ENCODE data around the gene EARS2. TPM values are rescaled to one million over a fixed set of nuclear protein-coding genes. Genes with fewer than 3 reads are reported as not detected.

The EARS2 gene
- total and polyA plus RNA-seq, 2 of the 8 experiments (the other 6 are each of a cell fraction or from before 2014, with no cell fraction given) = 47.8 to 111 TPM

- Histone ChIP-seq H3K14ac (ENCODE audit: insufficient read length) (no peak overlapping the region), H4K5ac (ENCODE audit: insufficient read length, low read depth, low read length) (no peak overlapping the region), H3K4me2 (ENCODE audit: insufficient read depth in 1 of 2, low read depth in 2 of 2, low read length in 2 of 2) (no peak overlapping the region), H3K4me1 (replicated peaks in 1 of 4; ENCODE audit: control insufficient read depth in 3 of 4, insufficient read depth in 4 of 4, low read length in 3 of 4) (no peaks in the 10 kb centered on the region), H3K4me3 (ENCODE audit: extremely low read depth in 1 of 4, insufficient read depth in 2 of 4, low read depth in 3 of 4, low read length in 4 of 4) (no peak overlapping the region), H4K8ac (ENCODE audit: extremely low read depth, insufficient read depth, low read length) (no peak overlapping the region), H4K91ac (replicated peaks; ENCODE audit: insufficient read length, low read length) (no peak overlapping the region), H3K36me3 (ENCODE audit: control insufficient read depth in 2 of 4, insufficient read depth in 4 of 4, low read length in 3 of 4) (peaks cover 15 to 73% (median 40%) of the 10 kb centered on the region in 4 experiments; a peak in 7 of 8 replicates), H2BK5ac (ENCODE audit: low read depth, low read length) (no peak overlapping the region), H3K4ac (replicated peaks; ENCODE audit: insufficient read length, low read depth, low read length) (no peak overlapping the region), H3K9ac (replicated peaks in 1 of 4; ENCODE audit: extremely low read depth in 1 of 4, low read depth in 3 of 4, low read length in 3 of 4) (no peak overlapping the region), H2BK120ac (replicated peaks; ENCODE audit: low read depth, low read length) (no peak overlapping the region), H3K56ac (replicated peaks; ENCODE audit: insufficient read length, low read depth, low read length) (no peak overlapping the region), H3K18ac (ENCODE audit: extremely low read depth, low read length) (no peak overlapping the region), H3K79me2 (ENCODE audit: control insufficient read depth in 1 of 2, insufficient read depth in 2 of 2, low read length in 2 of 2) (peaks cover 0 to 21% of the 10 kb centered on the region in 2 experiments; a peak in 2 of 4 replicates), H3K27me3 (replicated peaks in 1 of 4; ENCODE audit: control insufficient read depth in 3 of 4, extremely low read depth in 1 of 4, insufficient read depth in 3 of 4, low read length in 3 of 4) (no peaks in the 10 kb centered on the region), H4K20me1 (replicated peaks in 1 of 2; ENCODE audit: control insufficient read depth in 1 of 2, insufficient read depth in 2 of 2, low read length in 2 of 2) (peaks cover 5 to 13% of the 10 kb centered on the region in 2 experiments), H2AFZ (ENCODE audit: low read length) (no peak overlapping the region), H3K79me1 (ENCODE audit: low read depth, low read length) (peaks cover 4% of the 10 kb centered on the region; the same call in 1 of the 2 replicates), H2BK15ac (ENCODE audit: low read length) (no peak overlapping the region), H3K23ac (ENCODE audit: insufficient read length) (no peak overlapping the region), H2BK12ac (ENCODE audit: low read depth, low read length) (no peak overlapping the region), H2BK20ac (ENCODE audit: low read length) (no peak overlapping the region), H3K9me3 (ENCODE audit: insufficient read depth in 2 of 2, low read depth in 1 of 2, low read length in 1 of 2) (no peaks in the 10 kb centered on the region), H2AK5ac (ENCODE audit: low read depth, low read length) (no peak overlapping the region), H3K27ac (ENCODE audit: low read depth, low read length) (no peak overlapping the region), H3K23me2 (ENCODE audit: low read depth, low read length) (no peaks in the 10 kb centered on the region)
- CTCF ChIA-PET (ENCODE audit: partially characterized antibody) = interaction anchor here (0.7 to 1.0 kb wide), 2 partner anchors 12 to 83 kb away, joined by 3 to 4 read pairs; partner anchors contain the start of gene NDUFAB1
- no peak for FAIRE-seq
- 94% methylated on average over 13 of the region's 14 CpGs; no CpG with 5 or more reads in 1 of the 2 experiments for WGBS, 2 experiments (ENCODE audit: extremely low coverage in 1 of 2, insufficient coverage in 1 of 2, insufficient read length in 1 of 2, insufficient replicate concordance in 2 of 2, low coverage in 1 of 2, low lambda C conversion rate in 2 of 2, missing lambda C conversion rate in 1 of 2)
- DNase-seq (ENCODE audit: low read depth in 1 of 2, low spot score in 2 of 2) = no peak
- POLR2A ChIA-PET (ENCODE audit: partially characterized antibody) = interaction anchor here (0.6 to 0.9 kb wide), 3 partner anchors 76 to 223 kb away, joined by 3 to 5 read pairs (median 3); no protein-coding TSS in a partner anchor
- TF ChIP-seq POLR2AphosphoS5 (IDR thresholded peaks at IDR 0.05; ENCODE audit: low read depth, low read length) (no peak), HDAC6 (IDR thresholded peaks at IDR 0.05; ENCODE audit: low read depth, low read length) (no peak), SP4 (IDR thresholded peaks at IDR 0.05; ENCODE audit: low read length) (no peak), SAP30 (IDR thresholded peaks at IDR 0.05; ENCODE audit: insufficient read depth, insufficient replicate concordance, low read length) (no peak), TCF12 (IDR thresholded peaks at IDR 0.05; ENCODE audit: low read depth, low read length) (no peak)
- TF ChIP-seq, protein P1, sequence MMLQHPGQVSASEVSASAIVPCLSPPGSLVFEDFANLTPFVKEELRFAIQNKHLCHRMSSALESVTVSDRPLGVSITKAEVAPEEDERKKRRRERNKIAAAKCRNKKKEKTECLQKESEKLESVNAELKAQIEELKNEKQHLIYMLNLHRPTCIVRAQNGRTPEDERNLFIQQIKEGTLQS (IDR thresholded peaks at IDR 0.05; ENCODE audit: insufficient read depth, low read depth, low read length) = no peak
Observed at GRCh38 chr16:23584186-23585076, 27.3 kb upstream of the EARS2 start.
